ENCODE data around the gene KMT2D.
A peak's percentile ranks its signal among the peaks of the same experiment; 100 is the strongest.

KMT2D gene

GRCh38 chr12:49059299-49060171 lies 1.1 kb downstream of the KMT2D start:
- Histone ChIP-seq H3K27me3 (ENCODE audit: control insufficient read depth, insufficient read depth, low read length) (no peaks in the 10 kb centered on the region), H3K9me3 (ENCODE audit: control insufficient read depth, insufficient read depth, low read depth, low read length) (no peaks in the 10 kb centered on the region), H3K36me3 (ENCODE audit: control insufficient read depth, insufficient read depth, low read length) (peaks cover 6% of the 10 kb centered on the region), H3K27ac (ENCODE audit: low read depth, low read length) (peak overlapping the region; percentile 100), H3K9ac (ENCODE audit: low read length) (peak overlapping the region; percentile 97), H3K4me1 (ENCODE audit: control insufficient read depth, insufficient read depth, low read length) (peaks cover 30% of the 10 kb centered on the region), H3K4me3 (ENCODE audit: low read depth, low read length) (peak overlapping the region; percentile 96)

GRCh38 chr12:49059045-49059298 lies 1.6 kb downstream of the KMT2D start:
- Histone ChIP-seq H3K9ac (ENCODE audit: low read length) (peak overlapping the region; percentile 97), H3K27ac (ENCODE audit: low read depth, low read length) (no peak overlapping the region), H3K4me3 (ENCODE audit: low read depth, low read length) (peak overlapping the region; percentile 96), H3K9me3 (ENCODE audit: control insufficient read depth, insufficient read depth, low read depth, low read length) (no peaks in the 10 kb centered on the region), H3K36me3 (ENCODE audit: control insufficient read depth, insufficient read depth, low read length) (peaks cover 12% of the 10 kb centered on the region), H3K27me3 (ENCODE audit: control insufficient read depth, insufficient read depth, low read length) (no peaks in the 10 kb centered on the region), H3K4me1 (ENCODE audit: control insufficient read depth, insufficient read depth, low read length) (peaks cover 30% of the 10 kb centered on the region)

GRCh38 chr12:49058366-49059044 lies 2.1 kb downstream of the KMT2D start:
- Histone ChIP-seq H3K27me3 (ENCODE audit: control insufficient read depth, insufficient read depth, low read length) (no peaks in the 10 kb centered on the region), H3K4me3 (ENCODE audit: low read depth, low read length) (peak overlapping the region; percentile 96), H3K4me1 (ENCODE audit: control insufficient read depth, insufficient read depth, low read length) (peaks cover 30% of the 10 kb centered on the region), H3K9ac (ENCODE audit: low read length) (peak overlapping the region; percentile 97), H3K9me3 (ENCODE audit: control insufficient read depth, insufficient read depth, low read depth, low read length) (no peaks in the 10 kb centered on the region), H3K27ac (ENCODE audit: low read depth, low read length) (no peak overlapping the region), H3K36me3 (ENCODE audit: control insufficient read depth, insufficient read depth, low read length) (peaks cover 16% of the 10 kb centered on the region)

GRCh38 chr12:49057888-49058287 lies 2.7 kb downstream of the KMT2D start:
- Histone ChIP-seq H3K9ac (ENCODE audit: low read length) (peak overlapping the region; percentile 0), H3K27me3 (ENCODE audit: control insufficient read depth, insufficient read depth, low read length) (no peaks in the 10 kb centered on the region), H3K36me3 (ENCODE audit: control insufficient read depth, insufficient read depth, low read length) (peaks cover 22% of the 10 kb centered on the region), H3K4me1 (ENCODE audit: control insufficient read depth, insufficient read depth, low read length) (peaks cover 30% of the 10 kb centered on the region), H3K4me3 (ENCODE audit: low read depth, low read length) (peak overlapping the region; percentile 96), H3K27ac (ENCODE audit: low read depth, low read length) (no peak overlapping the region), H3K9me3 (ENCODE audit: control insufficient read depth, insufficient read depth, low read depth, low read length) (no peaks in the 10 kb centered on the region)

GRCh38 chr12:49055978-49056754 lies 4.4 kb downstream of the KMT2D start:
- H3K4me3 ChIP-seq (ENCODE audit: low read depth, low read length) = peak overlapping the region; percentile 96; the same call in 1 of the 2 replicates
- peaks cover 40% of the 10 kb centered on the region for H3K36me3 ChIP-seq (ENCODE audit: control insufficient read depth, insufficient read depth, low read length)
- no peak overlapping the region for H3K27ac ChIP-seq (ENCODE audit: low read depth, low read length)
- H3K9ac ChIP-seq (ENCODE audit: low read length) = no peak overlapping the region
- no peaks in the 10 kb centered on the region for H3K27me3 ChIP-seq (ENCODE audit: control insufficient read depth, insufficient read depth, low read length)
- H3K4me1 ChIP-seq (ENCODE audit: control insufficient read depth, insufficient read depth, low read length) = peaks cover 30% of the 10 kb centered on the region
- no peaks in the 10 kb centered on the region for H3K9me3 ChIP-seq (ENCODE audit: control insufficient read depth, insufficient read depth, low read depth, low read length)

GRCh38 chr12:49055092-49055491 lies 5.5 kb downstream of the KMT2D start:
- H3K27me3 ChIP-seq (ENCODE audit: control insufficient read depth, insufficient read depth, low read length) = no peaks in the 10 kb centered on the region
- peaks cover 50% of the 10 kb centered on the region for H3K36me3 ChIP-seq (ENCODE audit: control insufficient read depth, insufficient read depth, low read length)
- no peak overlapping the region for H3K27ac ChIP-seq (ENCODE audit: low read depth, low read length)
- no peak overlapping the region for H3K4me3 ChIP-seq (ENCODE audit: low read depth, low read length)
- H3K9ac ChIP-seq (ENCODE audit: low read length) = no peak overlapping the region
- H3K4me1 ChIP-seq (ENCODE audit: control insufficient read depth, insufficient read depth, low read length) = peaks cover 30% of the 10 kb centered on the region
- H3K9me3 ChIP-seq (ENCODE audit: control insufficient read depth, insufficient read depth, low read depth, low read length) = no peaks in the 10 kb centered on the region

GRCh38 chr12:49054524-49054923 lies 6.1 kb downstream of the KMT2D start:
- Histone ChIP-seq H3K27me3 (ENCODE audit: control insufficient read depth, insufficient read depth, low read length) (no peaks in the 10 kb centered on the region), H3K27ac (ENCODE audit: low read depth, low read length) (no peak overlapping the region), H3K4me3 (ENCODE audit: low read depth, low read length) (no peak overlapping the region), H3K9ac (ENCODE audit: low read length) (no peak overlapping the region), H3K36me3 (ENCODE audit: control insufficient read depth, insufficient read depth, low read length) (peaks cover 56% of the 10 kb centered on the region), H3K9me3 (ENCODE audit: control insufficient read depth, insufficient read depth, low read depth, low read length) (no peaks in the 10 kb centered on the region), H3K4me1 (ENCODE audit: control insufficient read depth, insufficient read depth, low read length) (peaks cover 30% of the 10 kb centered on the region)

- no peak overlapping the region for H3K27ac ChIP-seq (ENCODE audit: low read depth, low read length)
- no peak overlapping the region for H3K9ac ChIP-seq (ENCODE audit: low read length)
Measured at GRCh38 chr12:49054096-49054495, 6.5 kb downstream of the KMT2D start.

GRCh38 chr12:49052451-49053208 lies 8.0 kb downstream of the KMT2D start:
- peaks cover 20% of the 10 kb centered on the region for H3K4me1 ChIP-seq (ENCODE audit: control insufficient read depth, insufficient read depth, low read length)
- H3K9me3 ChIP-seq (ENCODE audit: control insufficient read depth, insufficient read depth, low read depth, low read length) = no peaks in the 10 kb centered on the region
- H3K27ac ChIP-seq (ENCODE audit: low read depth, low read length) = no peak overlapping the region
- peaks cover 75% of the 10 kb centered on the region for H3K36me3 ChIP-seq (ENCODE audit: control insufficient read depth, insufficient read depth, low read length)
- H3K9ac ChIP-seq (ENCODE audit: low read length) = no peak overlapping the region
- H3K27me3 ChIP-seq (ENCODE audit: control insufficient read depth, insufficient read depth, low read length) = no peaks in the 10 kb centered on the region
- no peak overlapping the region for H3K4me3 ChIP-seq (ENCODE audit: low read depth, low read length)

More at GRCh38 chr12:49054096-49054495, 6.5 kb downstream of the KMT2D start:
- H3K4me1 ChIP-seq (ENCODE audit: control insufficient read depth, insufficient read depth, low read length) = peaks cover 30% of the 10 kb centered on the region
- H3K27me3 ChIP-seq (ENCODE audit: control insufficient read depth, insufficient read depth, low read length) = no peaks in the 10 kb centered on the region
- H3K4me3 ChIP-seq (ENCODE audit: low read depth, low read length) = no peak overlapping the region
- peaks cover 60% of the 10 kb centered on the region for H3K36me3 ChIP-seq (ENCODE audit: control insufficient read depth, insufficient read depth, low read length)
- no peaks in the 10 kb centered on the region for H3K9me3 ChIP-seq (ENCODE audit: control insufficient read depth, insufficient read depth, low read depth, low read length)

- Histone ChIP-seq H3K27ac (ENCODE audit: low read depth, low read length) (no peak overlapping the region), H3K27me3 (ENCODE audit: control insufficient read depth, insufficient read depth, low read length) (no peaks in the 10 kb centered on the region), H3K4me1 (ENCODE audit: control insufficient read depth, insufficient read depth, low read length) (peaks cover 13% of the 10 kb centered on the region), H3K9ac (ENCODE audit: low read length) (no peak overlapping the region), H3K9me3 (ENCODE audit: control insufficient read depth, insufficient read depth, low read depth, low read length) (no peaks in the 10 kb centered on the region), H3K4me3 (ENCODE audit: low read depth, low read length) (no peak overlapping the region), H3K36me3 (ENCODE audit: control insufficient read depth, insufficient read depth, low read length) (peaks cover 82% of the 10 kb centered on the region)
Measured at GRCh38 chr12:49051777-49052438, 8.7 kb downstream of the KMT2D start.

Measured in HUES6 (cell line).